HUDEP-2 (cell line): ENCODE measurements around the gene FRG2C.
"Not testable (repeated sequence)": the region's sequence is repeated elsewhere in the genome, so short reads cannot be mapped to it uniquely, and the experiment has no call there.

Source experiments
- DNase-seq, 76 experiments: peaks; one replicate each; lab custom pipeline; 2025; ENCODE audit not compliant: unreplicated experiment in 76 of 76; lab: John Stamatoyannopoulos, UW

Gene FRG2C

GRCh38 chr3:75668759-75669347 is 4.7 kb downstream of the FRG2C start:
- not testable (repeated sequence) for DNase-seq

- DNase-seq: not testable (repeated sequence)
Observed at GRCh38 chr3:75669348-75670297, 5.5 kb downstream of the FRG2C start.

GRCh38 chr3:75670298-75671286 is 6.5 kb downstream of the FRG2C start:
- not testable (repeated sequence) for DNase-seq

GRCh38 chr3:75671287-75672139 is 7.4 kb downstream of the FRG2C start:
- not testable (repeated sequence) for DNase-seq

- not testable (repeated sequence) for DNase-seq
Observed at GRCh38 chr3:75672140-75672775, 8.1 kb downstream of the FRG2C start.

GRCh38 chr3:75683965-75684364 is 19.8 kb downstream of the FRG2C start:
- not testable (repeated sequence) for DNase-seq

GRCh38 chr3:75687323-75687722 is 23.2 kb downstream of the FRG2C start:
- no peak for DNase-seq

- DNase-seq: no peak
Observed at GRCh38 chr3:75692061-75692460, 27.9 kb downstream of the FRG2C start.
